Hematopoietic multipotent progenitor cell treated with erythropoietin and hydrocortisone succinate and interleukin-3 and kit ligand, for 15 days (in vitro differentiated cells): ENCODE data around the gene HCN4.
"Not testable (repeated sequence)": the region's sequence is repeated elsewhere in the genome, so short reads cannot be mapped to it uniquely, and the experiment has no call there.

Experiments used
- DNase-seq: peaks from one replicate; pipeline ENCODE4 v3.0.0-alpha.2; 2015; ENCODE audit warnings: low spot score

HCN4 gene

GRCh38 chr15:73324496-73325170 is 44.1 kb downstream of the HCN4 start:
- no peak for DNase-seq

GRCh38 chr15:73323956-73324355 is 44.8 kb downstream of the HCN4 start:
- DNase-seq: no peak

GRCh38 chr15:73323374-73323955 is 45.3 kb downstream of the HCN4 start:
- no peak for DNase-seq

GRCh38 chr15:73322665-73323373 is 45.9 kb downstream of the HCN4 start:
- DNase-seq: no peak

GRCh38 chr15:73321496-73322450 is 47.0 kb downstream of the HCN4 start:
- no peak for DNase-seq

GRCh38 chr15:73320619-73321180 is 48.1 kb downstream of the HCN4 start:
- no peak for DNase-seq

- DNase-seq: no peak
Measured at GRCh38 chr15:73319460-73320245, 49.1 kb downstream of the HCN4 start.

GRCh38 chr15:73318463-73319351 is 50.1 kb downstream of the HCN4 start:
- no peak for DNase-seq

GRCh38 chr15:73317651-73318462 is 50.9 kb downstream of the HCN4 start:
- no peak for DNase-seq

GRCh38 chr15:73313861-73314260 is 54.9 kb downstream of the HCN4 start:
- DNase-seq: no peak

GRCh38 chr15:73308305-73308704 is 60.5 kb downstream of the HCN4 start:
- DNase-seq: no peak

- no peak for DNase-seq
Measured at GRCh38 chr15:73305331-73306211, 63.2 kb downstream of the HCN4 start.

- no peak for DNase-seq
Measured at GRCh38 chr15:73303636-73304035, 65.1 kb downstream of the HCN4 start.

GRCh38 chr15:73300286-73300685 is 68.5 kb downstream of the HCN4 start:
- not testable (repeated sequence) for DNase-seq

GRCh38 chr15:73298522-73299245 is 70.1 kb downstream of the HCN4 start:
- no peak for DNase-seq

- no peak for DNase-seq
Measured at GRCh38 chr15:73296609-73297353, 72.0 kb downstream of the HCN4 start.
